ENCODE measurements around the gene ARHGAP30. TPM values are rescaled to one million over a fixed set of nuclear protein-coding genes. Genes with fewer than 3 reads are reported as not detected.
A peak's percentile ranks its signal among the peaks of the same experiment; 100 is the strongest.

The ARHGAP30 gene
- total RNA-seq, 2 donors from 2014 or later, result 192 to 198 TPM

DNA sequence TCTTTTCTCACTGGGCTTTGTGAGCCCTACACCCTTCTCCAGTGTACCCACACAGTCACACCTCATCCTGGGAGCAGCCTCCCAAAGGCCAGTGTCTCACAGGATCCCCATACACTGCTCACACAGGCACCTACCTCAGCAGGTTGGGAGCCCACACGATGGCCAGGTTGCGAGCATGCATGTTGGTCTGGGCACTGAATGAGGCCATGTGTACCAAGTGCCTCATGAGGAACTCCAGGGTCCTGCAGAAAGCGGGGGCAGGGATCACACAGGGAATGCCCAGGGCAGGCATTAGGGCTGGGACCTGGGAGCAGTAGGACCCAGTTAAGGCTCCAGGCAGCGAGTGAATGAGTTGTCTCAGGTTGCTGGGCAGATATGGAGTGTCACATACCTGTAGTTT is 15.5 kb downstream of the ARHGAP30 start:
- Mint-ChIP-seq H3K4me3 (no peak overlapping the region), H3K27me3 (ENCODE audit: low read depth) (no peaks in the 10 kb centered on the region), H3K9me3 (no peaks in the 10 kb centered on the region), H3K27ac (no peak overlapping the region), H3K4me1 (ENCODE audit: low read depth) (peaks cover 7% of the 10 kb centered on the region), H3K36me3 (ENCODE audit: insufficient read depth in 2 of 2) (peaks cover 19 to 41% of the 10 kb centered on the region in 2 donors)
- DNase-seq (no peak), ATAC-seq (replicated peaks in 1 of 2) (no peak)

GRCh38 chr1:161052899-161053298 is 16.8 kb downstream of the ARHGAP30 start:
- H3K9me3 Mint-ChIP-seq, result no peaks in the 10 kb centered on the region
- DNase-seq (no peak), ATAC-seq (replicated peaks in 1 of 2) (no peak)
- no peak overlapping the region for H3K27ac Mint-ChIP-seq
- no peaks in the 10 kb centered on the region for H3K27me3 Mint-ChIP-seq (ENCODE audit: low read depth)
- peaks cover 21 to 49% of the 10 kb centered on the region in 2 donors for H3K36me3 Mint-ChIP-seq (ENCODE audit: insufficient read depth in 2 of 2)
- peaks cover 12% of the 10 kb centered on the region for H3K4me1 Mint-ChIP-seq (ENCODE audit: low read depth)
- H3K4me3 Mint-ChIP-seq, result no peak overlapping the region

- Mint-ChIP-seq H3K4me3 (no peak overlapping the region), H3K36me3 (ENCODE audit: insufficient read depth in 2 of 2) (peaks cover 18 to 45% of the 10 kb centered on the region in 2 donors), H3K27ac (no peak overlapping the region), H3K27me3 (ENCODE audit: low read depth) (no peaks in the 10 kb centered on the region), H3K4me1 (ENCODE audit: low read depth) (peaks cover 25% of the 10 kb centered on the region), H3K9me3 (no peaks in the 10 kb centered on the region)
- DNase-seq (no peak), ATAC-seq (replicated peaks in 1 of 2) (no peak)
These were observed 18.5 kb downstream of the ARHGAP30 start for GRCh38 chr1:161051219-161051618.

DNA sequence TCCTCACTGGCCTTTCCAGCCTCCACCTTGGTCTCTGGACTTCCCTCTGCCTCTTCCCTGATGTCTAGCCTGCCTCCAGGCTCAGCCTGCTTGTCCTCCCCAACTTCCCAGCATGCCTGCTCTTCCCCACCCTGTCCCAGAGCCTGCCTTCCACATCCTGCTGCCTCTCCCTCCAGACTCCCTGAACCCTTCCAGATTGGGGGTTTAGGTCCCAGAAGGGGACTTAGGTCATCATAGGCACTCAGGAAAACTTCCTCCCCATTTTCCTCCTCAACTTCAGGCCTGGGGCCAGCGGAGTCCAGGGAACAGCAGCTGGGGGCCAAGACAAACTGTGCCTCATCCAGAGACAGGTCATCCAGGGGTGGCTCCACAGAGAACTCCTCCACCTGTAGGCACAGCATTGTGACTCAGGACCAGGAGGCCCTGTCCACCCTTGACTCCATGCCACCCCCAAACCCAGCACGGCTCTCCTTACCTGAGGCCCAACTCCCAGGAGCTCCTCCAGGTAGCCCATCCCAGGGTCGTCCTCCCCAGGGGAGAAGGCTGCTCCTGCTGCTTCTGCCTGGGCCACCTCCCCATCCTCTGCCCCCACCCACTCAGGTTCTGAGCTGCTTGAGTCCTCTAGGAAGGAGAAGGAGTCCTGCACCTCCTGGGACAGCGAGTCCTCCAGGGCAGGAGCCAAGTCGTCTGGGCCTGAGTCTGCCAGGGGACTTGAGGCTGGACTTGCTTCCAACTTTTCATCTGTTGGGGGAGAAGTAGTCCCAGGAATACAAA is 20.6 kb downstream of the ARHGAP30 start:
- Mint-ChIP-seq H3K36me3 (ENCODE audit: insufficient read depth in 2 of 2) (peaks cover 26 to 47% of the 10 kb centered on the region in 2 donors), H3K27ac (no peak overlapping the region), H3K9me3 (no peaks in the 10 kb centered on the region), H3K4me1 (ENCODE audit: low read depth) (peaks cover 32% of the 10 kb centered on the region), H3K27me3 (ENCODE audit: low read depth) (no peaks in the 10 kb centered on the region), H3K4me3 (no peak overlapping the region)
- DNase-seq, result no peak
- no peak for ATAC-seq (replicated peaks in 1 of 2)

DNA sequence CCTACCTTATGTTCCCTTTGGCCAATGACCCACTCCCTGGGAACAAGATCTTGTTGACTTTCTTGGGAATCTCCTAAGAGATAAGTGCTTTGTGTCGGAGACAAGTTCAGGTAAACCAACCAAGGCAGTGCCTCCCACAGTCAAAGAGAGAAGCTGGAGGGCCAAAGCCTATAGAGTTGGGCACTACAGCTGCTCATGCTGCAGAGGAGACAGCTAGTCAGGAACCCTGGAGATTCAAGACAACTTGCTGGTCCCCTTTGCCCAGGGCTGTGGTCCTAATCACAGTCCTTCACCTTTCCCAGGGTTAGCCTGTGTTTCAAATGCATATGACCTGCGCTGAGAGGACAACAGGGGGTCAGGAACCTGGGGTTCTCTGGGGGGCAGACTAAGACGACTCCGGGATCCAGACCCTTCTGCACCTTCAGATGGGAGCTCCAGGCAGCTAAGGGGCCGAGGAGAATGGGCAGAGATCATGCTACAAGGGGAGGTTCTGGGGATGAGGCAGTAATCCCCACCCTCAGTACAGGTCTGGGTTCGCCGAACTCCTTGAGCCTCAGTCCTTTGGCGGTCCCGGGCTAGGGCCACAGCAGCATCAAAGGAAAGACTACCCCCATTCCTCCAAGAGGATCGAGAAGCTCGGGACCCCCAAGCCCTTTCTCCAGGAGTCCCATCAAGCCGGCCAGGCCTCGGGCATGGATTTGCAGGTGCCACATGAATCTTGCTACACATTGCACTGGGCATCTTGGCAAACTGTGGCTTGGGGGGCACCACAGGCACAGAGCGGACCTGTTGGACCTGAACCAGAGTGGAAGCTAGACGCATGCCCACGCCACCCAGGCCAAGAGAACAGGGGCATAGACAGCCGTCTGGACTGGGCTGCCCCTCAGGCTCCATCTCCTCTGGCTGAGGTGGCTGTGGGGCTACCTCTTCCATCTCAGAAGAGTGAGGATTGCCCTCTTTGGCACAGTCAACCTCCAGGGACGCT is 22.0 kb downstream of the ARHGAP30 start:
- DNase-seq, result no peak
- peaks cover 39% of the 10 kb centered on the region for H3K4me1 Mint-ChIP-seq (ENCODE audit: low read depth)
- H3K9me3 Mint-ChIP-seq, result no peaks in the 10 kb centered on the region
- H3K27me3 Mint-ChIP-seq (ENCODE audit: low read depth), result no peaks in the 10 kb centered on the region
- no peak for ATAC-seq (replicated peaks in 1 of 2)
- H3K27ac Mint-ChIP-seq, result peak overlapping the region; percentile 72
- peaks cover 19 to 40% of the 10 kb centered on the region in 2 donors for H3K36me3 Mint-ChIP-seq (ENCODE audit: insufficient read depth in 2 of 2)
- peak overlapping the region; percentile 11 to 51 for H3K4me3 Mint-ChIP-seq

- Mint-ChIP-seq H3K27me3 (ENCODE audit: low read depth) (no peaks in the 10 kb centered on the region), H3K4me1 (ENCODE audit: low read depth) (peaks cover 42% of the 10 kb centered on the region), H3K36me3 (ENCODE audit: insufficient read depth in 2 of 2) (peaks cover 16 to 36% of the 10 kb centered on the region in 2 donors)
These were observed 23.0 kb downstream of the ARHGAP30 start for GRCh38 chr1:161046605-161047228.

GRCh38 chr1:161045736-161046604 is 23.7 kb downstream of the ARHGAP30 start, which contains the start of gene USF1:
Gene USF1 (minus strand): TSS chr1:161045977. CDS start chr1:161043275, 2,702 bp downstream.
- Mint-ChIP-seq H3K36me3 (ENCODE audit: insufficient read depth in 2 of 2) (peaks cover 17 to 34% of the 10 kb centered on the region in 2 donors), H3K4me3 (peak within 1 kb of the TSS; percentile 82 to 96), H3K27me3 (ENCODE audit: low read depth) (no peaks in the 10 kb centered on the region), H3K4me1 (ENCODE audit: low read depth) (peaks cover 45% of the 10 kb centered on the region), H3K9me3 (no peaks in the 10 kb centered on the region), H3K27ac (peak within 1 kb of the TSS; percentile 97)
- peak; percentile 87 for ATAC-seq (replicated peaks in 1 of 2)
- DNase-seq, result peak; percentile 93 to 94

More at GRCh38 chr1:161046605-161047228, 23.0 kb downstream of the ARHGAP30 start:
- DNase-seq, result no peak
- no peak for ATAC-seq (replicated peaks in 1 of 2)
- Mint-ChIP-seq H3K9me3 (no peaks in the 10 kb centered on the region), H3K27ac (peak overlapping the region; percentile 97), H3K4me3 (peak overlapping the region; percentile 82 to 96)

- H3K9me3 Mint-ChIP-seq, result no peaks in the 10 kb centered on the region
- peak; percentile 59 to 62 for DNase-seq
- H3K27ac Mint-ChIP-seq, result peak overlapping the region; percentile 97
- peak overlapping the region; percentile 82 to 96 for H3K4me3 Mint-ChIP-seq
- peaks cover 45% of the 10 kb centered on the region for H3K4me1 Mint-ChIP-seq (ENCODE audit: low read depth)
- peaks cover 16 to 31% of the 10 kb centered on the region in 2 donors for H3K36me3 Mint-ChIP-seq (ENCODE audit: insufficient read depth in 2 of 2)
- H3K27me3 Mint-ChIP-seq (ENCODE audit: low read depth), result no peaks in the 10 kb centered on the region
- ATAC-seq (replicated peaks in 1 of 2), result peak; percentile 56 to 57
These were observed 24.6 kb downstream of the ARHGAP30 start for GRCh38 chr1:161044908-161045735.

- Mint-ChIP-seq H3K4me3 (peak overlapping the region; percentile 82 to 96), H3K36me3 (ENCODE audit: insufficient read depth in 2 of 2) (peaks cover 14 to 35% of the 10 kb centered on the region in 2 donors), H3K27me3 (ENCODE audit: low read depth) (no peaks in the 10 kb centered on the region), H3K4me1 (ENCODE audit: low read depth) (peaks cover 50% of the 10 kb centered on the region), H3K9me3 (no peaks in the 10 kb centered on the region), H3K27ac (peak overlapping the region; percentile 96)
- DNase-seq (no peak), ATAC-seq (replicated peaks in 1 of 2) (peak in 1 of 2 donors; percentile 8)
These were observed 25.2 kb downstream of the ARHGAP30 start for GRCh38 chr1:161044535-161044907.

GRCh38 chr1:161039546-161039945 is 30.1 kb downstream of the ARHGAP30 start:
- ATAC-seq (replicated peaks in 1 of 2) (no peak), DNase-seq (no peak)
- Mint-ChIP-seq H3K4me3 (peak overlapping the region; percentile 72 to 97), H3K36me3 (ENCODE audit: insufficient read depth in 2 of 2) (peaks cover 2 to 23% of the 10 kb centered on the region in 2 donors), H3K4me1 (ENCODE audit: low read depth) (peaks cover 56% of the 10 kb centered on the region), H3K27ac (peak overlapping the region; percentile 31), H3K27me3 (ENCODE audit: low read depth) (no peaks in the 10 kb centered on the region), H3K9me3 (no peaks in the 10 kb centered on the region)

GRCh38 chr1:161039154-161039545 is 30.5 kb downstream of the ARHGAP30 start:
- H3K27me3 Mint-ChIP-seq (ENCODE audit: low read depth), result no peaks in the 10 kb centered on the region
- ATAC-seq (replicated peaks in 1 of 2) (no peak), DNase-seq (no peak)
- peak overlapping the region; percentile 62 for H3K27ac Mint-ChIP-seq
- H3K36me3 Mint-ChIP-seq (ENCODE audit: insufficient read depth in 2 of 2), result peaks cover 2 to 23% of the 10 kb centered on the region in 2 donors
- no peaks in the 10 kb centered on the region for H3K9me3 Mint-ChIP-seq
- H3K4me3 Mint-ChIP-seq, result peak overlapping the region; percentile 89 to 97
- H3K4me1 Mint-ChIP-seq (ENCODE audit: low read depth), result peaks cover 56% of the 10 kb centered on the region

Data from activated T-cell treated with anti-CD3 and anti-CD28 coated beads, Interleukin-2, amount 50 U/mL, for 72 hours (primary cell).